PC-3 (cell line): ENCODE results near the gene BPIFB1. TPM values are rescaled to one million over a fixed set of nuclear protein-coding genes. Genes with fewer than 3 reads are reported as not detected.

Source experiments
- ATAC-seq: fragments of 200-7000 bp; cut with Tn5 transposase; 2 replicates; pipeline ENCODE4 v1.9.1; 2020; ENCODE audit warnings: mild to moderate bottlenecking, moderate library complexity
- BruUV-seq: library from RNA; stranded (reverse); fragments of 400-500 nt; replicated peaks from 2 replicates; lab custom pipeline; 2021; lab: Mats Ljungman, UMichigan
- CTCF ChIA-PET: fragments of 300-600 bp; sonication (Branson Sonifier 250); formaldehyde crosslinking; loops from one replicate; lab custom pipeline; 2022; ENCODE audit warnings: antibody characterized with exemption; lab: Charles Lee
- POLR2A ChIA-PET: fragments of 300-600 bp; sonication (Branson Sonifier 250); formaldehyde crosslinking; loops from one replicate; lab custom pipeline; 2022; ENCODE audit warnings: antibody characterized with exemption; ENCODE audit not compliant: unreplicated experiment; lab: Charles Lee
- DNase-seq: peaks from one replicate; pipeline ENCODE4 v3.0.0-alpha.2; 2015
- H2AFZ ChIP-seq: fragments of 300-600 bp; sonication (generic); 2 replicates; pipeline ENCODE4 v1.6.0; 2016; ENCODE audit warnings: antibody characterized with exemption, low read length
- H3F3A ChIP-seq: fragments of 300-600 bp; sonication (generic); one replicate; pipeline ENCODE4 v1.6.0; 2017; ENCODE audit warnings: antibody characterized with exemption, low read length, control low read depth, mild to moderate bottlenecking; ENCODE audit not compliant: unreplicated experiment
- H3K27ac ChIP-seq: fragments of 300-600 bp; sonication (generic); 2 replicates; pipeline ENCODE4 v1.5.1; 2016; ENCODE audit warnings: mild to moderate bottlenecking, low read length
- H3K27me3 ChIP-seq: fragments of 300-600 bp; sonication (generic); 2 replicates; pipeline ENCODE4 v1.6.1; 2016; ENCODE audit warnings: low read length, mixed read lengths
- H3K36me3 ChIP-seq: fragments of 300-600 bp; sonication (generic); 2 replicates; pipeline ENCODE4 v1.6.1; 2016; ENCODE audit warnings: low read depth, mixed run types, low read length, mixed read lengths
- H3K4me1 ChIP-seq: fragments of 300-600 bp; sonication (generic); 2 replicates; pipeline ENCODE4 v1.5.1; 2016; ENCODE audit warnings: low read length; ENCODE audit not compliant: insufficient read depth
- H3K4me2 ChIP-seq: fragments of 300-600 bp; sonication (generic); 2 replicates; pipeline ENCODE4 v1.6.0; 2016; ENCODE audit warnings: low read length
- H3K4me3 ChIP-seq: fragments of 300-600 bp; sonication (generic); 2 replicates; pipeline ENCODE4 v1.5.1; 2016; ENCODE audit warnings: mild to moderate bottlenecking, low read length, mixed read lengths
- H3K79me2 ChIP-seq: fragments of 300-600 bp; sonication (generic); 2 replicates; pipeline ENCODE4 v1.6.1; 2017; ENCODE audit warnings: low read length, mixed read lengths
- H3K9ac ChIP-seq: fragments of 300-600 bp; sonication (generic); 2 replicates; pipeline ENCODE4 v1.6.0; 2016; ENCODE audit warnings: mild to moderate bottlenecking, low read length
- H3K9me2 ChIP-seq: fragments of 300-600 bp; sonication (generic); replicated peaks from 2 replicates; pipeline ENCODE4 v1.6.1; 2016; ENCODE audit warnings: mixed run types, low read length, mixed read lengths
- H3K9me3 ChIP-seq: fragments of 300-600 bp; sonication (generic); 2 replicates; pipeline ENCODE4 v1.6.1; 2016; ENCODE audit warnings: low read length, mixed read lengths
- H4K20me1 ChIP-seq: fragments of 300-600 bp; sonication (generic); 2 replicates; pipeline ENCODE4 v1.6.1; 2016; ENCODE audit warnings: low read length, mixed read lengths
- EZH2 ChIP-seq: fragments of 300-600 bp; sonication (generic); IDR thresholded peaks from one replicate; pipeline ENCODE4 v1.6.1; 2017; ENCODE audit warnings: antibody characterized with exemption, mild to moderate bottlenecking, low read length; ENCODE audit not compliant: unreplicated experiment
- EZH2phosphoT487 ChIP-seq: fragments of 300-600 bp; sonication (generic); IDR thresholded peaks from 2 replicates; pipeline ENCODE4 v1.6.1; 2018; ENCODE audit warnings: mild to moderate bottlenecking, antibody characterized with exemption, low read length, borderline replicate concordance
- intact Hi-C: fragments of 100-400 bp; cut with micrococcal nuclease; formaldehyde crosslinking; loops from 2 replicates; pipeline ENCODE4 v1.9.0; 2023
- total RNA-seq: library from RNA; depleted of rRNA; stranded (reverse); fragments of >200 nt; gene quantifications from 2 replicates; pipeline ENCODE4 v1.2.3, GENCODE V29; 2014
- TF ChIP-seq, protein P1 (sequence below): fragments of 300-600 bp; sonication (generic); conservative IDR thresholded peaks from 2 replicates; pipeline ENCODE4 v1.5.1; 2017; ENCODE audit warnings: antibody characterized with exemption, low read depth, mild to moderate bottlenecking, low read length

BPIFB1 gene
- total RNA-seq, 1 experiment from 2014 or later, result not detected

- CTCF ChIA-PET, result no interaction called here
Observed at GRCh38 chr20:33311011-33311410, 28.0 kb downstream of the BPIFB1 start.

DNA sequence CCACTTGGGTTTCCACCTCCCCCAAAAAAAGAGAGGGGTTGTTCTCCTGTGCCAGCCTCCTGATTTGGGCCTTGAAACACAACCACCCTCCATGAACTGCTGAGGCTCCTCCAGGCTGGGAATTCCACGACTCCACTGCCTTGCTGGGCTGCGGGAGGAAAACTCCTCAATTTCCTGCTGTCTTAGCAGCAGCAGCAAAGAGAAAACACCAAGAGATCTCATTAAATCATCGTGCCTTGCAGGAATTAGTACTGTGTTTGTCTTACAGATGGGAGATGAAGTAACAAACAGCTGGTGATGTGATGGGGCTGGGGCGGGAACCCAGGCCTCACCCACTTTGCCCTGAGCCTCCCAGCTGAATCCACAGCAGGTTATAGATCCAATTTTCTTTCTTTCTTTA, 29.0 kb downstream of the BPIFB1 start:
- H3K4me3 ChIP-seq, result no peak overlapping the region
- no peak overlapping the region for H2AFZ ChIP-seq
- no peaks in the 10 kb centered on the region for H3K79me2 ChIP-seq
- no peak for DNase-seq
- H3K9ac ChIP-seq, result no peak overlapping the region
- no peaks in the 10 kb centered on the region for H3K9me2 ChIP-seq
- ATAC-seq, result no peak
- H3K4me1 ChIP-seq, result no peaks in the 10 kb centered on the region
- no peak overlapping the region for H3K27ac ChIP-seq
- CTCF ChIA-PET, result no interaction called here
- no peaks in the 10 kb centered on the region for H3F3A ChIP-seq
- no peaks in the 10 kb centered on the region for H4K20me1 ChIP-seq
- no peaks in the 10 kb centered on the region for H3K36me3 ChIP-seq
- intact Hi-C loops, result no loop called here
- BruUV-seq, result no TSS peak
- H3K9me3 ChIP-seq, result no peaks in the 10 kb centered on the region
- H3K4me2 ChIP-seq, result no peak overlapping the region
- TF ChIP-seq EZH2phosphoT487 (no peak), EZH2 (no peak)
- TF ChIP-seq, protein P1, sequence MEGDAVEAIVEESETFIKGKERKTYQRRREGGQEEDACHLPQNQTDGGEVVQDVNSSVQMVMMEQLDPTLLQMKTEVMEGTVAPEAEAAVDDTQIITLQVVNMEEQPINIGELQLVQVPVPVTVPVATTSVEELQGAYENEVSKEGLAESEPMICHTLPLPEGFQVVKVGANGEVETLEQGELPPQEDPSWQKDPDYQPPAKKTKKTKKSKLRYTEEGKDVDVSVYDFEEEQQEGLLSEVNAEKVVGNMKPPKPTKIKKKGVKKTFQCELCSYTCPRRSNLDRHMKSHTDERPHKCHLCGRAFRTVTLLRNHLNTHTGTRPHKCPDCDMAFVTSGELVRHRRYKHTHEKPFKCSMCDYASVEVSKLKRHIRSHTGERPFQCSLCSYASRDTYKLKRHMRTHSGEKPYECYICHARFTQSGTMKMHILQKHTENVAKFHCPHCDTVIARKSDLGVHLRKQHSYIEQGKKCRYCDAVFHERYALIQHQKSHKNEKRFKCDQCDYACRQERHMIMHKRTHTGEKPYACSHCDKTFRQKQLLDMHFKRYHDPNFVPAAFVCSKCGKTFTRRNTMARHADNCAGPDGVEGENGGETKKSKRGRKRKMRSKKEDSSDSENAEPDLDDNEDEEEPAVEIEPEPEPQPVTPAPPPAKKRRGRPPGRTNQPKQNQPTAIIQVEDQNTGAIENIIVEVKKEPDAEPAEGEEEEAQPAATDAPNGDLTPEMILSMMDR, result no peak
- POLR2A ChIA-PET, result interaction anchor here (0.6 kb wide), 1 partner anchor 878 kb away, joined by 4 read pairs; no protein-coding TSS in a partner anchor
- H3K27me3 ChIP-seq, result no peaks in the 10 kb centered on the region

More at GRCh38 chr20:33311011-33311410, 28.0 kb downstream of the BPIFB1 start:
- H3K4me2 ChIP-seq, result no peak overlapping the region
- no peaks in the 10 kb centered on the region for H3K36me3 ChIP-seq
- no peaks in the 10 kb centered on the region for H3F3A ChIP-seq
- TF ChIP-seq EZH2phosphoT487 (no peak), EZH2 (no peak)
- TF ChIP-seq, protein P1, result no peak
- H3K27ac ChIP-seq, result no peak overlapping the region
- no peak for ATAC-seq
- no peak for DNase-seq
- intact Hi-C loops, result no loop called here
- no peak overlapping the region for H3K4me3 ChIP-seq
- no peak overlapping the region for H3K9ac ChIP-seq
- H3K9me3 ChIP-seq, result no peaks in the 10 kb centered on the region
- H2AFZ ChIP-seq, result no peak overlapping the region
- no peaks in the 10 kb centered on the region for H3K4me1 ChIP-seq
- no peaks in the 10 kb centered on the region for H3K27me3 ChIP-seq
- POLR2A ChIA-PET, result no interaction called here
- no TSS peak for BruUV-seq
- no peaks in the 10 kb centered on the region for H3K9me2 ChIP-seq
- no peaks in the 10 kb centered on the region for H4K20me1 ChIP-seq
- H3K79me2 ChIP-seq, result no peaks in the 10 kb centered on the region

GRCh38 chr20:33312583-33312982, 29.6 kb downstream of the BPIFB1 start:
- BruUV-seq, result no TSS peak
- ChIA-PET CTCF (no interaction called here), POLR2A (no interaction called here)
- Histone ChIP-seq H3K4me3 (no peak overlapping the region), H3K27me3 (peaks cover 2% of the 10 kb centered on the region; the same call in 1 of the 2 replicates), H3K9me2 (no peaks in the 10 kb centered on the region), H3K9me3 (no peaks in the 10 kb centered on the region), H4K20me1 (no peaks in the 10 kb centered on the region), H3K36me3 (no peaks in the 10 kb centered on the region), H3K9ac (no peak overlapping the region), H3K79me2 (no peaks in the 10 kb centered on the region), H3K4me2 (no peak overlapping the region), H3K27ac (no peak overlapping the region), H2AFZ (no peak overlapping the region), H3F3A (no peaks in the 10 kb centered on the region), H3K4me1 (no peaks in the 10 kb centered on the region)
- ATAC-seq (no peak), DNase-seq (no peak)
- TF ChIP-seq EZH2 (no peak), EZH2phosphoT487 (no peak)
- TF ChIP-seq, protein P1, result no peak
- intact Hi-C loops, result no loop called here
